DND-41 (cell line): ENCODE results near the gene NDUFA1.

Source experiments
- EZH2 ChIP-seq: IDR thresholded peaks from 3 replicates; pipeline ENCODE4 v1.6.1; 2012; ENCODE audit warnings: borderline replicate concordance, low read depth, mild to moderate bottlenecking, moderate library complexity, low read length, inconsistent platforms; ENCODE audit not compliant: severe bottlenecking
- TF ChIP-seq, protein P1 (sequence below): IDR thresholded peaks from 2 replicates; pipeline ENCODE4 v1.5.1; 2012; ENCODE audit warnings: borderline replicate concordance, low read length, moderate library complexity, mild to moderate bottlenecking; ENCODE audit not compliant: poor library complexity, severe bottlenecking; ENCODE audit errors: extremely low read depth

- TF ChIP-seq, protein P1, sequence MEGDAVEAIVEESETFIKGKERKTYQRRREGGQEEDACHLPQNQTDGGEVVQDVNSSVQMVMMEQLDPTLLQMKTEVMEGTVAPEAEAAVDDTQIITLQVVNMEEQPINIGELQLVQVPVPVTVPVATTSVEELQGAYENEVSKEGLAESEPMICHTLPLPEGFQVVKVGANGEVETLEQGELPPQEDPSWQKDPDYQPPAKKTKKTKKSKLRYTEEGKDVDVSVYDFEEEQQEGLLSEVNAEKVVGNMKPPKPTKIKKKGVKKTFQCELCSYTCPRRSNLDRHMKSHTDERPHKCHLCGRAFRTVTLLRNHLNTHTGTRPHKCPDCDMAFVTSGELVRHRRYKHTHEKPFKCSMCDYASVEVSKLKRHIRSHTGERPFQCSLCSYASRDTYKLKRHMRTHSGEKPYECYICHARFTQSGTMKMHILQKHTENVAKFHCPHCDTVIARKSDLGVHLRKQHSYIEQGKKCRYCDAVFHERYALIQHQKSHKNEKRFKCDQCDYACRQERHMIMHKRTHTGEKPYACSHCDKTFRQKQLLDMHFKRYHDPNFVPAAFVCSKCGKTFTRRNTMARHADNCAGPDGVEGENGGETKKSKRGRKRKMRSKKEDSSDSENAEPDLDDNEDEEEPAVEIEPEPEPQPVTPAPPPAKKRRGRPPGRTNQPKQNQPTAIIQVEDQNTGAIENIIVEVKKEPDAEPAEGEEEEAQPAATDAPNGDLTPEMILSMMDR = no peak
- no peak for TF ChIP-seq EZH2
These were observed 14.2 kb downstream of the NDUFA1 start for GRCh38 chrX:119885554-119886428.
